ENCODE data around the gene AFTPH.

GRCh38 chr2:64587561-64587960 lies 63.4 kb downstream of the AFTPH start:
- no peak for TF ChIP-seq CTCF (IDR thresholded peaks at IDR 0.05; ENCODE audit: insufficient read depth, low read length, poor library complexity, severe bottlenecking)
- no peak for TF ChIP-seq EZH2phosphoT487 (conservative IDR thresholded peaks at IDR 0.05; ENCODE audit: low read length)
